Jurkat, Clone E6-1 (cell line): ENCODE measurements around the gene UHRF1.
"Not testable (repeated sequence)": the region's sequence is repeated elsewhere in the genome, so short reads cannot be mapped to it uniquely, and the experiment has no call there.

ENCODE experiments used
- DNase-seq: peaks from one replicate; pipeline ENCODE4 v3.0.0-alpha.2; 2011; ENCODE audit warnings: low read depth, low spot score
- H3K4me3 ChIP-seq: 2 replicates; pipeline ENCODE4 v1.5.1; 2011; ENCODE audit warnings: mild to moderate bottlenecking, low read length, control low read depth, moderate library complexity

Gene UHRF1

DNA sequence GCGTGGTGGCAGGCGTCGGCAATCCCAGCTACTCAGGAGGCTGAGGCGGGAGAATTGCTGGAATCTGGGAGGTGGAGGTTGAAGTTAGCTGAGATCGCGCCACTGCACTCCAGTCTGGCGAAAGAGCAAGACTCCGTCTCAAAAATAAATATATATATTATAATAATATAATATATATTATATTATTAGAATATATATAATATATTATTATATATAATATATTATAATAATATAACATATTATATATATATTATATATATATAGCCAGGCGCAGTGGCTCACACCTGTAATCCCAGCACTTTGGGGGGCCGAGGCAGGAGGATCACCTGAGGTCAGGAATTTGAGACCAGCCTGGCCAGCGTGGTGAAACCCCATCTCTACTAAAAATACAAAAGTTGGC is 16.3 kb upstream of the UHRF1 start:
- DNase-seq, H3K4me3 ChIP-seq: not testable (repeated sequence)

DNA sequence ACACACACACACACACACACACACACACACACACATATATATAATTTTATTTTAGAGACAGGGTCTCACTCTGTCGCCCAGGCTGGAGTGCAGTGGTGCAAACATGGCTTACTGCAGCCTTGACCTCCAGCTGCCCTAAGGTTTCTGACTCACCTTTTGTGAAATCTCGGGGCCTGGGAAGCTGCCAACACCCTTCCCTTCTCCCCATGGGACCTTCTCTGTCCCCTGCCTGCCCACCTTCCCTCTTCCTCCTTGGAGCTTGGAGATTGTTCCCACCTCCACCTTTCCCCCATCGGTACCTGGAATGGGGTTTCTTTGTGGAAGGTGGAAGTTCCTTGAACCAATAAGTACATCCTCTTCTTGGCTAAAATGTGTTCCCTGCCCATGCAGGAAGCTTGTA is 12.9 kb upstream of the UHRF1 start:
- no peak overlapping the region for H3K4me3 ChIP-seq
- DNase-seq: no peak

DNA sequence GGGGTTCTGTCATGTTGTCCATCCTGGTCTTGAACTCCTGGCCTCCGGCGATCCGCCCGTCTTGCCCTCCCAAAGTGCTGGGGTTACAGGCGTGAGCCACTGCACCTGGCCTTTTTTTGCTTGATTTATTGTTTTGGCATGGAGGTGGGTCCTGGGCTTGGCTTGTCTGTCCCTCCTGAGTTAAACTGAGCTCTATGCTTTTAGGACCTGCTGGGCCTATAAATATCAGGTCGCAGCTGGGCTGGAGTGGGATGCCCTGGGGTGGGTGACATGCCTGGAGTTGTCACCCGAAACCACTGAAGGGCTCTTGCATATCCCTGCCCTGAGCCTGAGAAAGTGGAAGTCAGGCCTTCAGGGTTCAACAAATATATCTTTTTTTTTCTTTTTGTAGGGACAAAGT is 12.2 kb upstream of the UHRF1 start:
- H3K4me3 ChIP-seq: no peak overlapping the region

DNA sequence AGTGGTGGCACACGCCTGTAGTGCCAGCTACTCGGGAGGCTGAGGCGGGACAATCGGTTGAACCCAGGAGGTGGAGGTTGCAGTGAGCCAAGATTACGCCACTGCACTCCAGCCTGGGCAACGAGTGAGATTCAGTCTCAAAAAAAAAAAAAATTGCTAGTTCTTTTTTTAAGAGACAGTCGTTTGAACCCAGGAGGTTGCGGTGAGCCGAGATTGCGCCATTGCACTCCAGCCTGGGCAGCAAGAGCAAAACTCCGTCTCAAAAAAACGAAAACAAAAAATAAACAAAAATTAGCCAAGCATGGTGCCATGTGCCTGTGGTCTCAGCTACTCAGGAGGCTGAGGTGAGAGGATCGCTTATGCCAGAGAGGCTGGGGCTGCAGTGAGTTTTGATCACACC is 8.4 kb upstream of the UHRF1 start:
- not testable (repeated sequence) for H3K4me3 ChIP-seq, DNase-seq

More for the DNA sequence above, 12.2 kb upstream of the UHRF1 start:
- no peak for DNase-seq

DNA sequence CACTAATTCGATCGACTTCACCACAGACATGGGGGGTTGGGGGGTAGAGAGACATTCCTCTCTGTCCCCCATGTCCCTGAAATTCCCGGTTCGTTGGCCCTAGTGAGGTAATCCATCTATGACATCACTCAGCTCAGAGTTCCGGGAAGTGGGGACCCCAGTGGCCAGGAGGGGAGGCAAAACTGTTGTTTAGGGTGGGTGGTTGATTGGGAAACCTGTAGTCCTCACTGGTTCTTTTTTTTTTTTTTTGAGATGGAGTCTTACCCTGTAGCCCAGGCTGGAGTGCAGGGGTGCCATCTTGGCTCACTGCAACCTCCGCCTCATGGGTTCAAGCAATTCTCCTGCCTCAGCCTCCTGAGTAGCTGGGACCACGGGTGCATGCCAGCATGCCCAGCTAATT is 6.5 kb upstream of the UHRF1 start, which contains the start of gene ARRDC5:
Gene ARRDC5 (minus strand): TSS at position 101 of the 400 bp plus-strand sequence. CDS start 71 bp downstream, at position 30.
- no peak within 1 kb of the TSS for H3K4me3 ChIP-seq
- no peak for DNase-seq

DNA sequence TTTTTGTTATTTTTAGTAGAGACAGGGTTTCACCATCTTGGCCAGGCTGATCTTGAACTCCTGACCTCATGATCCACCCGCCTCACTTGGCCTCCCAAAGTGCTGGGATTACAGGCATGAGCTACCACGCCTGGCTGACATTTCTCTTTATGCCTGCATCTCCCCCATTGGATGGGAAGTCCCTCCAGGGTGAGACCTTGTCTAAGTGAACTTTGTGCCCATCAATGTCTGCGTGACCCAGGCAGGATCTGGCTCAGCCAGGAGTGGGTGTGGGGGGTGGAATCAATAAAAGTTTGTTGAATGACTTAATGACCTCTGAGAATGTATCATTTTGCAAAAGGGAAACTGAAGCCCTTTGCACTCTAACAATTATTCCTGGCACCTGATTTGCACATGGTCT is 4.8 kb upstream of the UHRF1 start:
- no peak for DNase-seq
- H3K4me3 ChIP-seq: no peak overlapping the region

DNA sequence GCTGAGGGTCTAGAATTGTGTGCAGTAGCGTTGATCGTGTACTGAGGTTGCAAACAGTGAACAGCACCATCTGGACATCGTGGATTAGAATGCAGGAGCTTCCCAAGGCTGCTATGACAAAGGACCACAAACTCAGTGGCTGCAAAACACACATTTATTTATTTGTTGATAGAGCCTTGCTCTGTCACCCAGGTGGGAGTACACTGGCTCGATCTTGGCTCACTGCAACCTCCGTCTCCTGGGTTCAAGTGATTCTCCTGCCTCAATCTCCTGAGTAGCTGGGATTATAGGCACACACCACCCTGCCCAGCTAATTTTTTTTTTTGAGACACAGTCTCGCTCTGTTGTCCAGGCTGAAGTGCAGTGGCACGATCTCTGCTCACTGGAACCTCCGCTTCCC is 2.3 kb upstream of the UHRF1 start:
- no peak for DNase-seq
- H3K4me3 ChIP-seq: no peak overlapping the region

DNA sequence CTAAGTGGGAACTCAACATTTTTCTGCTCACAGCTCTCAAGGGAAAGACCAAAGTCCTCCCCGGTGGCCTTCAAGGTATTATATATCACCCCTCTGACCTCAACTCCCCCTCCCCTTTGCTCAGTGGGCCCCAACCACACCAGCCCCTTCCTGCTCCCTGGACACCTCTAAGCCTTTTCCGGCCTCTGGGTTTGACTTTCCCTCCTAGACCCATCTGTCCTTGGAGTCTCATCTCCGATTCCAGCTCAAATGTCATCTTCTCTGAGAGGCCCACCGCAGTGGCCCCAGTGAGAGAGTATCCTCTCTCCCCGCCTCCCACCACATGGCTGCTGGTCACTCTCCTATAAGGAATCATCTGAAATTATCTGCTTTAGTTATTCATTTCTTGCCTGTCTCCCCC is 941 bp upstream of the UHRF1 start:
- DNase-seq: no peak
- H3K4me3 ChIP-seq: no peak overlapping the region

DNA sequence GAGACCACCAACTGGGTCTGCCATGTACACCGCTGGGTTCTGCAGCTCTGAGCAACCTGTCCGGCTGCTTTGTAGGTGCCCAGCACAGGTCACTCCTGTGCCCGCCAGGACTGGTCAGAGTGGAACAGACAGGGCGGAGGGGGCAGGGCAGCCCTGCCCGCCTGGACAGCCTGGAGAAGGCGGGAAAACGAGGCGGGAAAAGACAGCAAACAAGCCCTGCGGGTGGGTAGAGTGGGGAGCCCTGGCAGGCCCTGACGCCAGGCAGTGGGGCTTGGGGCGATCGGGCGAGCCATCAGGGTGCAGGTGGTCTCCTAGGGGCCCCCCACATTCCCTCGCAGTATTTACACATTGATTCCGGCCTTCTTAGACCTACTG is 533 bp upstream of the UHRF1 start:
- DNase-seq: no peak
- peak overlapping the region; percentile 65 for H3K4me3 ChIP-seq

DNA sequence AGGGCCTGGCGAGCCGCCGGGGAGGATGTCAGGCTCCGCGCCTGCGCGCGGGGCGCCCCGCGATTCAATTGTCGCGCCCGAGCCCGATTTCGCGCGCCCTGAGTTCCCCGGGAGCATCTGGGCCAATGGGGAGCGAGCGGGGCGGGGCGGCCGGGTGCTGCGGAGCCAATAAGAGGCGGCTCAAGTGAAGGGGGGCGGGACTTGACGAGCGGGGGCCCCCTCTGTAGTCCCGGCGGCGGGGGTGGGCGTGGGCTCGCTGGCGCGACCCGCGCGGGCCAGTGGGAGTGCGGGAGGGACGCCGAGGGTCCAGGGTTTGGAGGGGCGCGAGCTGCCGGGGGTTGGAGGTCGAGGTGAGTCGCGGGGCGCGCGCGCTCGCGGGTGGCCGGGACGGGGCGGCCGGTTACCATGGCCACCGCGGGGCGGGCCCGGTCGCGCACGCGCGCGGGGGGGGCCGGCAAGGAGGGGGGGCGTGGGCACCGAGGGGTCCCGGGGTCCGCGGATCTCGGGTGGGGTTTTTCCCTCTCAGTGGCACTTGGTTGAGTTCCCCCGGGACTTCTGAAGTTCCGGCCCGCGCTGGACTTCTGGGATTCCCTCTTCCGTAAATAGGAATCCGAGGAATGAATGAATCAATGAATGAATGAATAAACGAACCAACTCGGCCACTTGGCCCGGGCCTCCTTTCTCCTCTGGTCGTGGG is 744 bp downstream of the UHRF1 start:
- peak overlapping the region; percentile 98 for H3K4me3 ChIP-seq
- DNase-seq: peak; percentile 84

DNA sequence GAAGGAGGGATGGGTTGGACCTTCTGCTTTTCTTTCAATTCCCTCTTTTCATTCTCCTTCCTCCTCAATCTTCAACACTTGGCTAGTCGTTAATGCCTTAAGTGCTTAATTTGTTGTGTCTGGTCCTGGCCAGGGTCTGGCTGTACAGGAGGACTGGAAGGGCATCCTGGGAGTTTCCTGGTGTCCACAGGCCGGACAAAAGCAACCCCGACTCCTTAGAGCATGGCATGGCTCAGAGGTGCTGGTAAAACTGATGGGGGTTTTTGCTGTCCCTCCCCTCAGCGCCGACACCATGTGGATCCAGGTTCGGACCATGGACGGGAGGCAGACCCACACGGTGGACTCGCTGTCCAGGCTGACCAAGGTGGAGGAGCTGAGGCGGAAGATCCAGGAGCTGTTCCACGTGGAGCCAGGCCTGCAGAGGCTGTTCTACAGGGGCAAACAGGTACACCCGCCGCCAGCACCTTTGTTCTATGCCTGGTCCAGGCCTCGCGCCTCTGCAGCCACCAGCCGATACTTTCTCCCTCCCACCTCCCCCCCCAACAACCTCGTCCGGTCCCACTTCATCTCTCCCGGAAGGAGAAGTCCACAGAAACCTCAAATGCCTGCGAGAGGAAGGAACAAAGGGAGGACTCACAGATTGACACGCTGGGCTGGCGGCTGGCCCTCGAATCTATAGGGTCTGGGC is 1.4 kb downstream of the UHRF1 start:
- DNase-seq: peak; percentile 48
- H3K4me3 ChIP-seq: peak overlapping the region; percentile 98

DNA sequence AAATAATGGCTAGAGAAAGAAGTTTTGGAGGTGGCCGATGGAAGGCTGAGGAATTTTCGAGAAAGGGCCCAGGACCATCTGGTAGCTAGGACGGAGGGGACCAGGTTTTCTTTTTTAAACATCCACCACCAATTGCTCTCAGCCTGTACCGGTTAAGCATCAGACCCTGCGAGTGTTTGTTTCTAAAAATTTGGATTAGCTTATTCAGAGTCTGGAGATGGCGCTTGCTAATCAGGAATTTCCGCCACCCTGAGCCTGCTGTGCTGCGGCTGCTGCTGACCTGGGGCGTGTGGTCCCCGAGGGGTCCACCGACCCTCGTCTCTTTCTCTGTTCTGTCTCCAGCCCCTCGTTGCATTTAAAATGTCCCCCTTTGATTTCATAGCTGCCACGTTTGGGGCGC is 2.0 kb downstream of the UHRF1 start:
- no peak for DNase-seq
- H3K4me3 ChIP-seq: peak overlapping the region; percentile 98

DNA sequence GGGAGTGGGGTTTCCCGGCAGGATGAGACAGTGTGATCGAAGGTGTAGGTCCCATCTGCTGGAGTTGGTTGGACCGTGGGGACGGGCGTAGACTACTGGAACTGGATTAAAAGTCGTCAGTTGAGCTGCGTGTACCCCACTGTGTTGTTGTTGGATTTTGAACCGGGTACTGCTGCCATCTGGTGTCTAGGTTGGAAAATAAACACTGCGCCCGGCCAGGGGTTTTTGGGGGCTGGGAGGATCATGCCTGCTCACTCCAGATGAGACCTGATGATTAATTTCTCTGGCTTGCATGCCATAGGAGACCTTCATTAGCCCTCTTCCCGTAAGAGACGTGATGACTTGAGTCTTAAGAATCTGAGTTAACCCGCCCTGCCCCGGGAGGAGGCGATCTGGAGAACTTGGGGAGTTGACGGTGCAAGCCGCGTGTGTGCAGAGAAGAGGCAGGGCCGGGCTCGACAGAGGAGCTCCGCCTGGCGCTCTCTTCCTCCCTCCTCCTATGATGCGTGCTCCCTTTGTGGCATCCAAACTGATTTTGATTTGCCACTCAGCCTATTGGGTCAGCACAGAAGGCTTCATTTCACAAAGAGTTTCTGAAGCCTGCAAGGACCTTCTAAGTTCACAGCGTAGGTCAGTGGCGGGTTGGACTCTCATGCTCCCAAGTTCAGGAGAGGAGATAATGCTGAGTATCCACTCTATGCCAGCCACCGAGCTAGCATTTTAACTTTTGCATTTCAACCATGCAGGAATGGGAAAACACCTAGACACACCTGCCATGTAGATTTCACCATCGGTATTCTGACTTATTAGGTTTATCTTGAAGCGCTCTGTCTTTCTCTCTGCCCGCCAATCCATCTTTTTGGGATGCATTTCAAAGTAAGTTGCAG is 2.7 kb downstream of the UHRF1 start:
- H3K4me3 ChIP-seq: peak overlapping the region; percentile 98
- DNase-seq: peak; percentile 64

DNA sequence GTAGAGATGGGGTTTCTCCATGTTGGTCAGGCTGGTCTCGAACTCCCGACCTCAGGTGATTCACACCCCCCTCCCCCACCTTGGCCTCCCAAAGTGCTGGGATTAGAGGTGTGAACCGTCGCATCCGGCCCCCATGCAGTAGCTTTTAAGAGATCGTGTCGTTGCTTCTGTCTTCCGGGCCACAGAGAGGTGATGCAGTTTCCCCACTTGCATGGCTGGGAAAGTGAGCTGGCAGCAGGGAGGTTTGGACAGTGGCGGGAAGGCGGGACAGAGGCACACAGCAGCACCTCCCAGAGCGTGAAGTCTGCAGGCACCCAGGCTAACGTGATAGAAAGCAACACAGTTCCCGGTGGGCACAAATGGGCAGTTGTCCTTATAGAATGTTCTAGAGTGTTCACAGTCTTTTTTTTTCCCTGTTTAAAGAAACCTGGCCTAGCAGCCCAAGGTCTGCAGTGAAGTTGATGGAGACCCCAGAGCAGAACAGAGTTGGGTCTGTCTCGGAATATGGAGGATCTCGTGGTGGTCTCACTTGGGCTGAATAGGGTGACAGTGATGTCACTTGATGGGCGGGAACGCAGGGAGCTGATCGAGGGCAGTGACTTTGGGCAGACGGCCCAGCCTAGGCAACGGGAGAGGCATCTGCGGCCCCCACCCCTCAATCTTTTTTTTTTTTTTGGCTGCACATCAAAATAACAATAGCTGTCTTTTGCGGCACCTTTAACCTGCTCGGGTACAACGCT is 4.9 kb downstream of the UHRF1 start:
- H3K4me3 ChIP-seq: no peak overlapping the region
- no peak for DNase-seq

DNA sequence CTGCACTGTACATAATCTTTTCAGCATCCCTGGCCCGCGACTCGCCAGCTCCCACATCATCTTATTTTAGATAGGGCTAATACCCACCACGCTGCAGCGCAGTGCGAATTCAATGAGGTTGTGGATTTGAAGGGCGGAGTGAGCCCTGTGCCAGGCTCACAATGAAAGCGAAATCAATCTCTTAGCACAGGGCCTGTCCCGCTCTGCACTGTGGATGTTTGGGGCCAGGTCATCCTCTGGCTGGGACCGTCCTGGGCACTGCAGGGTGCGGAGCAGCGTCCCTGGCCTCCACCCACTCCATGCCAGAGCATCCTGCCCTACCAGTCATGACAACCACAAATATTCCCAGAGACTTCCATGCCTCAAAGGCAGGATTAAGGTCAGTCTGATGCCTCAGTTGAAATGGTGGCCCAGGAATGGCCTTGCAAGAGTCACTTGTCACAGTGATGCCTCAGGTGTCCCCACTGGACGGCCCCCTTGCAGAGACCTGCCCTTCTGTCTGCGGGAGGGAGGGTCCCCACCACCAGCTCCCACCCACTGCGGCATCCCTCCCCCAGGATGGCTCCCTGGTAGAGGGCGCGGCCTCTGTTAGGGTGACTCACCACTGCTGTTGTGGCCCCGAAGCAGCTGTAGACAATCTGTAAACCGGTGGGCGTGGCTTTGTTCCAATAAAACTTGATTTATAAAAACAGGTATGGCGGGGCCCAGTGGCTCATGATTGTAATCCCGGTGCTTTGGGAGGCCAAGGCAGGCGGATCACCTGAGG is 5.6 kb downstream of the UHRF1 start:
- no peak for DNase-seq

DNA sequence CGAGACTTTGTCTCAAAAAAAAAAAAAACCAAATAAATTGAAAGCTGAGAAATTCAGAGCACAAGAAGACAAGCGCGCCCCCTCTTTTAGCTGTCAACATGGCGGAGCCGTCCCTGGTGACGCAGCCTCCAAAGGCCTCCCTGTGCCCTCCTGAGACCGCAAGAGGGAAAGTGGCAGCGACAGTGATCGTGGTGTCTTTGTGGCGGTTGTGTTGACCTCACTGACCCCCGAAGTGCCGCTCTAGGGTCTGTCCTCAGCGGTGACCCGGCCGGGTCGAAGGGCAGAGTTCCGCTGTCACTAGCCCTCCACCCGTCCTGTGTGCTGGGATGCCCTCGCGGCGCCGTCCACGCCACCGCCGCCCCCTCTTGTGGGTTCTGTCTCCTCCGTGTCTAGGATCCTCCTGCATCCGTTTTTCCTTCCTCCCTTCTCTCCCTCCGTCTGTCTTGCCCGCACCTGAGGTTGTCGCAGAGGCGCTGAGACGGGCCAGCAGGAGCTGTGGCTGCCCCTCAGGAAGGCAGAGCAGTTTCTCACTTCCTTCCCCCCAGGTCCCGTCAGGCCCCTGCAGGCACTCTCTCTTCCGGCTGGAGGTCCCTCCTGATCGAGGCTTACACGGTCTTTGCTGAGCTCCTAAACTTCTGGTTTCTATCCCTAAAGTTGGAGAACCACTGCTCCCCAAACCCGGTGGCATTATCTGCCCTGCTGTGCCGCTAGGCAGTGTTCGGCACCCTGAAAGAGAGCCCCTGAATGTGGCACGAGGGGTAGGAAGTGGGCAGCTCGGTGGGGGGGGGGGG is 7.2 kb downstream of the UHRF1 start:
- H3K4me3 ChIP-seq: peak overlapping the region; percentile 28
- DNase-seq: no peak

More for the DNA sequence above, 5.6 kb downstream of the UHRF1 start:
- no peak overlapping the region for H3K4me3 ChIP-seq

DNA sequence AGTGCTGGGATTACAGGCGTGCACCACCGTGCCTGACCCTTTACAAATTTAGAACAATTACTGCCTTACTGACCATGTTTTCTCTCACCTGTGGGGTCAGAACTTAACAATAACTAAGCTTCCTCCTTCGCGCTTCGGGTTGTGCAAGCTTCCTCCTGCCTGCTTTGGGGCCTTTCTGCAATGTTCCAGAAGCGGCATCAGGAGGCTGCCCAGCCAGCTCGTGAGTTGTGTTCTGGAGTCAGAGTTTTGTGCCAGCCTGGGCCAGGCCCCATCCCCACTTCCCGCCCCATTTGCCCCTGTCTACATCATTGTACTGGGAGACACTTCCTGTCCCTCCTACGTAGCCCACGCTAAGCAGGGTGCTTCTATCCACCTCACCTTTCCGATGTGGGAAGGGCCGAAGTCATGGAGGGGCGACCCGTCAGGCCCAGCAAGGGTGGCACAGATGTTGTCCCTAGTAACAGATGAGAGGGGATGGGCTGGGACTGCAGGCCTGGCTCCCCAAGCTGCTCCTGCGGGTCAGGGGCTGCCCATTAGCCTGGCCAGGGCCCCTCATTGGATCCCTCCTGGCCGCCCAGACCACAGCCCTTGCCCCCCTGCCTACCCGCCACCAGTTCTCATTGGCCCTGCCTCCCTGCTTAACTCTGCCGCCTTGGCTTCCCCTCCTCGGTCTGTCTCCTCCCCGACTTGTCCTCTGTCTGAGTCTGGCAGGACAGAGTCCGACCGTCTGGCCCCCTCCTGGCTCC is 13.4 kb downstream of the UHRF1 start:
- H3K4me3 ChIP-seq: no peak overlapping the region
- DNase-seq: no peak
